Neural cell (in vitro differentiated cells): ENCODE data around the gene ERRFI1. TPM values are rescaled to one million over a fixed set of nuclear protein-coding genes. Genes with fewer than 3 reads are reported as not detected.
"Not testable (repeated sequence)": the region's sequence is repeated elsewhere in the genome, so short reads cannot be mapped to it uniquely, and the experiment has no call there.

ENCODE experiments used
- H2AFZ ChIP-seq: fragments of 200-600, 300-800 bp; sonication (generic), shearing (Covaris generic); 2 replicates; pipeline ENCODE4 v1.6.0; 2014; ENCODE audit warnings: low read depth, mild to moderate bottlenecking, antibody characterized with exemption, low read length, moderate library complexity
- H3F3A ChIP-seq: fragments of 200-600 bp; shearing (Covaris generic); 2 replicates; pipeline ENCODE4 v1.6.1; 2016; ENCODE audit warnings: mild to moderate bottlenecking, moderate library complexity, mixed read lengths, antibody characterized with exemption, low read length; ENCODE audit not compliant: insufficient read depth, poor library complexity, severe bottlenecking
- H3K27ac ChIP-seq: fragments of 200-600, 300-800 bp; sonication (generic), shearing (Covaris generic); 2 replicates; pipeline ENCODE4 v1.5.1; 2014; ENCODE audit warnings: mild to moderate bottlenecking, low read length, moderate library complexity
- H3K27me3 ChIP-seq: fragments of 300-800, 200-600 bp; sonication (generic), shearing (Covaris generic); 2 replicates; pipeline ENCODE4 v1.6.0; 2014; ENCODE audit warnings: mild to moderate bottlenecking, low read depth, low read length, moderate library complexity; ENCODE audit not compliant: insufficient read depth
- H3K36me3 ChIP-seq: fragments of 300-800, 200-600 bp; sonication (generic), shearing (Covaris generic); 2 replicates; pipeline ENCODE4 v1.5.1; 2014; ENCODE audit warnings: mild to moderate bottlenecking, antibody characterized with exemption, low read length, moderate library complexity; ENCODE audit not compliant: insufficient read depth
- H3K4me2 ChIP-seq: fragments of 300-800, 200-600 bp; sonication (generic), shearing (Covaris generic); 2 replicates; pipeline ENCODE4 v1.6.0; 2014; ENCODE audit warnings: mild to moderate bottlenecking, low read length
- H3K4me3 ChIP-seq: fragments of 300-800, 200-600 bp; sonication (generic), shearing (Covaris generic); 2 replicates; pipeline ENCODE4 v1.5.1; 2014; ENCODE audit warnings: mild to moderate bottlenecking, low read length, moderate library complexity
- H3K79me2 ChIP-seq: fragments of 200-600 bp; shearing (Covaris generic); replicated peaks from 2 replicates; pipeline ENCODE4 v1.6.0; 2014; ENCODE audit warnings: mild to moderate bottlenecking, low read length, moderate library complexity; ENCODE audit not compliant: insufficient read depth
- H3K9ac ChIP-seq: fragments of 300-800, 200-600 bp; sonication (generic), shearing (Covaris generic); 2 replicates; pipeline ENCODE4 v1.6.1; 2016; ENCODE audit warnings: mild to moderate bottlenecking, low read length, mixed read lengths
- H3K9me2 ChIP-seq: fragments of 200-600 bp; shearing (Covaris generic); 2 replicates; pipeline ENCODE4 v1.6.1; 2016; ENCODE audit warnings: mild to moderate bottlenecking, low read length, mixed read lengths; ENCODE audit not compliant: insufficient read depth
- H3K9me3 ChIP-seq: fragments of 200-600, 300-800 bp; sonication (generic), shearing (Covaris generic); 2 replicates; pipeline ENCODE4 v1.6.1; 2016; ENCODE audit warnings: mild to moderate bottlenecking, mixed run types, low read length, moderate library complexity, mixed read lengths
- H4K20me1 ChIP-seq: fragments of 200-600 bp; shearing (Covaris generic); 2 replicates; pipeline ENCODE4 v1.6.1; 2016; ENCODE audit warnings: mild to moderate bottlenecking, mixed run types; ENCODE audit not compliant: insufficient read depth
- CTCF ChIP-seq: fragments of 450-650 bp; IDR thresholded peaks from 2 replicates; pipeline ENCODE4 v1.5.1; 2014; ENCODE audit warnings: antibody characterized with exemption, mild to moderate bottlenecking, moderate library complexity; ENCODE audit not compliant: poor library complexity, severe bottlenecking
- EP300 ChIP-seq: fragments of 450-650 bp; conservative IDR thresholded peaks from 2 replicates; pipeline ENCODE4 v1.6.1; 2014; ENCODE audit warnings: antibody characterized with exemption, mild to moderate bottlenecking, moderate library complexity; ENCODE audit not compliant: poor library complexity, severe bottlenecking
- EZH2 ChIP-seq: fragments of 200-600, 300-800 bp; shearing (Covaris generic), sonication (generic); IDR thresholded peaks from 2 replicates; pipeline ENCODE4 v1.6.1; 2014; ENCODE audit warnings: antibody characterized with exemption, low read length, borderline replicate concordance, mild to moderate bottlenecking; ENCODE audit not compliant: insufficient read depth, poor library complexity, severe bottlenecking
- MXI1 ChIP-seq: fragments of 450-650 bp; conservative IDR thresholded peaks from 2 replicates; pipeline ENCODE4 v1.6.1; 2014; ENCODE audit warnings: antibody characterized with exemption, mild to moderate bottlenecking; ENCODE audit not compliant: poor library complexity, severe bottlenecking
- POLR2AphosphoS5 ChIP-seq: IDR thresholded peaks from 2 replicates; pipeline ENCODE4 v1.6.1; 2012
- RAD21 ChIP-seq: fragments of 450-650 bp; conservative IDR thresholded peaks from 2 replicates; pipeline ENCODE4 v1.6.1; 2014; ENCODE audit warnings: antibody characterized with exemption, mild to moderate bottlenecking, moderate library complexity
- REST ChIP-seq: IDR thresholded peaks from 2 replicates; pipeline ENCODE4 v1.6.1; 2012; ENCODE audit warnings: borderline replicate concordance
- SMC3 ChIP-seq: fragments of 450-650 bp; conservative IDR thresholded peaks from 2 replicates; pipeline ENCODE4 v1.6.1; 2014; ENCODE audit warnings: antibody characterized with exemption, mild to moderate bottlenecking, moderate library complexity; ENCODE audit not compliant: poor library complexity
- TAF1 ChIP-seq: IDR thresholded peaks from 2 replicates; pipeline ENCODE4 v1.6.1; 2012; ENCODE audit warnings: low read depth
- polyA plus RNA-seq: library from polyadenylated mRNA; depleted of rRNA; stranded (reverse); fragments of >200 nt; gene quantifications from 2 replicates; pipeline ENCODE4 v1.2.3, GENCODE V29; 2014

The ERRFI1 gene
- polyA plus RNA-seq, 1 donor from 2014 or later: 72.9 TPM

GRCh38 chr1:8073112-8073855 lies 47.2 kb upstream of the ERRFI1 start:
- Histone ChIP-seq H3K9me2 (no peaks in the 10 kb centered on the region), H3K9me3 (no peaks in the 10 kb centered on the region), H3K79me2 (no peaks in the 10 kb centered on the region), H3F3A (no peaks in the 10 kb centered on the region), H3K4me3 (no peak overlapping the region), H3K36me3 (no peaks in the 10 kb centered on the region), H3K27me3 (no peaks in the 10 kb centered on the region), H2AFZ (no peak overlapping the region), H3K9ac (no peak overlapping the region), H3K4me2 (no peak overlapping the region), H3K27ac (no peak overlapping the region), H4K20me1 (no peaks in the 10 kb centered on the region)
- TF ChIP-seq EZH2 (no peak), EP300 (no peak), CTCF (no peak), MXI1 (no peak), SMC3 (no peak), TAF1 (no peak), RAD21 (no peak), REST (no peak)

- no peaks in the 10 kb centered on the region for H3F3A ChIP-seq
- no peaks in the 10 kb centered on the region for H3K27me3 ChIP-seq
- H3K4me2 ChIP-seq: no peak overlapping the region
- TF ChIP-seq EZH2 (no peak), SMC3 (no peak), EP300 (no peak), RAD21 (no peak), CTCF (no peak), TAF1 (no peak), MXI1 (no peak), REST (no peak), POLR2AphosphoS5 (no peak)
- no peaks in the 10 kb centered on the region for H3K36me3 ChIP-seq
- no peak overlapping the region for H3K27ac ChIP-seq
- no peaks in the 10 kb centered on the region for H3K9me3 ChIP-seq
- no peaks in the 10 kb centered on the region for H3K9me2 ChIP-seq
- no peak overlapping the region for H2AFZ ChIP-seq
- no peaks in the 10 kb centered on the region for H3K79me2 ChIP-seq
- H3K9ac ChIP-seq: no peak overlapping the region
- no peak overlapping the region for H3K4me3 ChIP-seq
- H4K20me1 ChIP-seq: no peaks in the 10 kb centered on the region
Observed at GRCh38 chr1:8070381-8070811, 44.3 kb upstream of the ERRFI1 start.

GRCh38 chr1:8069614-8070320 lies 43.7 kb upstream of the ERRFI1 start:
- not testable (repeated sequence) for H3K79me2 ChIP-seq, H3K9me2 ChIP-seq, H3K27me3 ChIP-seq, H3K9ac ChIP-seq, H3K27ac ChIP-seq, H3K9me3 ChIP-seq, H3K4me3 ChIP-seq, H2AFZ ChIP-seq, H3F3A ChIP-seq, H4K20me1 ChIP-seq, H3K36me3 ChIP-seq, H3K4me2 ChIP-seq
